Osteocyte (in vitro differentiated cells): ENCODE data around the gene KLHL25. TPM values are rescaled to one million over a fixed set of nuclear protein-coding genes. Genes with fewer than 3 reads are reported as not detected.

ENCODE experiments used
- DNase-seq: peaks from one replicate; pipeline ENCODE4 v3.0.0; 2021; ENCODE audit warnings: mixed read lengths; ENCODE audit not compliant: unreplicated experiment; ENCODE audit errors: extremely low spot score
- H3K27ac Mint-ChIP-seq: one replicate; pipeline ENCODE4 v1.8.0; 2021; ENCODE audit warnings: mild to moderate bottlenecking, mixed read lengths; ENCODE audit not compliant: unreplicated experiment
- H3K27me3 Mint-ChIP-seq: one replicate; pipeline ENCODE4 v1.8.0; 2021; ENCODE audit warnings: mixed read lengths; ENCODE audit not compliant: unreplicated experiment
- H3K36me3 Mint-ChIP-seq: one replicate; pipeline ENCODE4 v1.8.0; 2021; ENCODE audit warnings: mixed read lengths; ENCODE audit not compliant: unreplicated experiment
- H3K4me1 Mint-ChIP-seq: one replicate; pipeline ENCODE4 v1.8.0; 2021; ENCODE audit warnings: mixed read lengths; ENCODE audit not compliant: unreplicated experiment
- H3K4me3 Mint-ChIP-seq: one replicate; pipeline ENCODE4 v1.8.0; 2021; ENCODE audit warnings: mild to moderate bottlenecking, moderate library complexity, mixed read lengths; ENCODE audit not compliant: unreplicated experiment
- H3K9me3 Mint-ChIP-seq: one replicate; pipeline ENCODE4 v1.8.0; 2021; ENCODE audit warnings: mixed read lengths; ENCODE audit not compliant: unreplicated experiment
- CTCF ChIP-seq: fragments of 200-600 bp; sonication (generic); IDR thresholded peaks from 2 replicates; pipeline ENCODE4 v1.5.0; 2021; ENCODE audit warnings: antibody characterized with exemption, mild to moderate bottlenecking, moderate library complexity
- total RNA-seq: library from RNA; stranded (reverse); gene quantifications from 2 replicates; pipeline ENCODE4 v1.2.1, GENCODE V29; 2021

KLHL25 gene
- total RNA-seq, 1 donor from 2014 or later, result 3.6 TPM

GRCh38 chr15:85795337-85796305 lies 896 bp upstream of the KLHL25 start:
- Mint-ChIP-seq H3K9me3 (no peaks in the 10 kb centered on the region), H3K27ac (no peak overlapping the region)

GRCh38 chr15:85793641-85794597 lies 806 bp downstream of the KLHL25 start:
- Mint-ChIP-seq H3K27me3 (peaks cover 5% of the 10 kb centered on the region), H3K9me3 (no peaks in the 10 kb centered on the region), H3K4me1 (peaks cover 21% of the 10 kb centered on the region), H3K27ac (peak overlapping the region; percentile 50), H3K4me3 (peak overlapping the region; percentile 81), H3K36me3 (no peaks in the 10 kb centered on the region)
- no peak for DNase-seq
- TF ChIP-seq CTCF, result no peak

More at GRCh38 chr15:85795337-85796305, 896 bp upstream of the KLHL25 start:
- peak overlapping the region; percentile 69 for H3K4me3 Mint-ChIP-seq
- H3K36me3 Mint-ChIP-seq, result no peaks in the 10 kb centered on the region
- no peak for TF ChIP-seq CTCF
- no peak for DNase-seq
- peaks cover 5% of the 10 kb centered on the region for H3K27me3 Mint-ChIP-seq
- peaks cover 21% of the 10 kb centered on the region for H3K4me1 Mint-ChIP-seq

GRCh38 chr15:85792912-85793590 lies 1.7 kb downstream of the KLHL25 start:
- no peak for DNase-seq
- no peaks in the 10 kb centered on the region for H3K27me3 Mint-ChIP-seq
- H3K4me3 Mint-ChIP-seq, result peak overlapping the region; percentile 81
- peak overlapping the region; percentile 50 for H3K27ac Mint-ChIP-seq
- H3K36me3 Mint-ChIP-seq, result no peaks in the 10 kb centered on the region
- peaks cover 21% of the 10 kb centered on the region for H3K4me1 Mint-ChIP-seq
- no peak for TF ChIP-seq CTCF
- H3K9me3 Mint-ChIP-seq, result no peaks in the 10 kb centered on the region

- H3K27me3 Mint-ChIP-seq, result no peaks in the 10 kb centered on the region
- H3K9me3 Mint-ChIP-seq, result no peaks in the 10 kb centered on the region
- H3K4me1 Mint-ChIP-seq, result peaks cover 24% of the 10 kb centered on the region
- no peaks in the 10 kb centered on the region for H3K36me3 Mint-ChIP-seq
- TF ChIP-seq CTCF, result no peak
- DNase-seq, result no peak
- no peak overlapping the region for H3K4me3 Mint-ChIP-seq
- H3K27ac Mint-ChIP-seq, result no peak overlapping the region
Observed at GRCh38 chr15:85792102-85792731, 2.5 kb downstream of the KLHL25 start.
